Spinal cord (tissue), 10 donors: ENCODE results near the gene ACRBP. TPM values are rescaled to one million over a fixed set of nuclear protein-coding genes. Genes with fewer than 3 reads are reported as not detected.

Experiments
- DNase-seq, 6 donors: peaks; one replicate each; pipeline versions ENCODE4 v3.0.0 to v3.0.0-alpha.2; 2013 to 2015; ENCODE audit warnings: low spot score in 6 of 6, low read depth in 4 of 6
- H3K27ac ChIP-seq: one replicate; pipeline ENCODE4 v1.5.1; 2013; ENCODE audit warnings: low read depth, low read length, control low read depth
- H3K27me3 ChIP-seq: one replicate; pipeline ENCODE4 v1.6.1; 2013; ENCODE audit warnings: low read length; ENCODE audit not compliant: control insufficient read depth, insufficient read depth
- H3K36me3 ChIP-seq: one replicate; pipeline ENCODE4 v1.6.1; 2013; ENCODE audit warnings: low read length; ENCODE audit not compliant: control insufficient read depth, insufficient read depth
- H3K4me1 ChIP-seq: one replicate; pipeline ENCODE4 v1.6.1; 2013; ENCODE audit warnings: low read length; ENCODE audit not compliant: control insufficient read depth, insufficient read depth
- H3K4me3 ChIP-seq: one replicate; pipeline ENCODE4 v1.5.1; 2013; ENCODE audit warnings: low read depth, low read length, control low read depth
- H3K9me3 ChIP-seq: one replicate; pipeline ENCODE4 v1.6.1; 2013; ENCODE audit warnings: low read length; ENCODE audit not compliant: control insufficient read depth, insufficient read depth
- WGBS: methylation state at CpG from one replicate; pipeline ENCODE4 v1.1.5; 2013; ENCODE audit warnings: missing lambda C conversion rate; ENCODE audit not compliant: insufficient coverage; 5-methylcytosine and 5-hydroxymethylcytosine counted together
- polyA plus RNA-seq, 2 donors: library from polyadenylated mRNA; unstranded; fragments of 120-200 nt; gene quantifications; one replicate each; pipeline ENCODE4 v1.2.1, GENCODE V29; 2013; ENCODE audit not compliant: insufficient read length in 2 of 2
- total RNA-seq, 2 donors: library from RNA; depleted of rRNA in 1 of 2; stranded (reverse); fragments of 120-200 nt in 1 of 2; fragments of >200 nt in 1 of 2; gene quantifications; one replicate each; pipeline versions ENCODE4 v1.2.3 to v1.2.4, GENCODE V29; 2013 to 2014
- donor health status: healthy.

The ACRBP gene
- total and polyA plus RNA-seq, 4 donors, result 0.69 to 3.9 (median 2.7) TPM

DNA sequence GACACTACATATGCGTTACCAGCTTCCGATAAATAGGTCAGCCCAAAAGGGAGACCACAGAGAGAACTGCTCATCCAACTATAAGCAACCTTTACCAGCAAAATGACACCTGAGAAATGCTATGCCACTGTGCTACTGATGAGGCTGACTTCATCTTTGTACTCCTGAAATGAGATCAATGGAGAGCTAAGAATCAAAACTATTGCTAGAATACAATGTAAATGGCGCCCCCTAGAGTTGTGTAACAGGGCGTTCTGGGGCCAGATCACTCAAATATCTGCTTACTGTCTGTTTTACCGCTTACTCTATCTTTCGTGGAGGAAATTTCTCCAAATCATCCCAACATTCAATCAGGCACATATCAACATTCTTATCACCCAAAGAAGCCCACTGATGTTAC lies 37.4 kb upstream of the ACRBP start:
- Histone ChIP-seq H3K9me3 (no peaks in the 10 kb centered on the region), H3K27me3 (no peaks in the 10 kb centered on the region), H3K27ac (no peak overlapping the region), H3K36me3 (peaks cover 26% of the 10 kb centered on the region), H3K4me1 (peaks cover 11% of the 10 kb centered on the region), H3K4me3 (no peak overlapping the region)
- WGBS, result 59% methylated on average over 6 of the region's 6 CpGs
- DNase-seq, result peak in 2 of 6 donors; percentile 48 to 70

DNA sequence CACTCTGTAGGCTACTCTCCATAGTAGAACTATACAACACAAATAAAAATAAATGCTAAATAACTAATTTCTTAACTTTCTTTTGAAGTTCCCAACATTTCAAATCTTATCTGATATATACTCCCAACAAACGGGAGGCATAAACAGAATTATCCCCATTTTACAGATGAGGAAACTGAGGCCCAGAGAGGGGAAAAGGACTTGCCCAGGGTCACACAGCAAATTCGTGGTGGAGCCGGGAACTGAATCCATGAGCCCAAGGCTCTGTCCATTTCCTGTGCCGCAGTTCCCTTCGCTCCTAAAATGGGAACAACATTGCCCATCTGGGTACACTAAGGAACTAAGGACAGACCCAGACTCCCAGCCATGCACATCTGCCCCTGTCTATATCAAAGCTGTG lies 29.7 kb upstream of the ACRBP start:
- 94% methylated on average over 5 of the region's 5 CpGs for WGBS
- Histone ChIP-seq H3K36me3 (peaks cover 54% of the 10 kb centered on the region), H3K27ac (no peak overlapping the region), H3K4me1 (no peaks in the 10 kb centered on the region), H3K4me3 (no peak overlapping the region), H3K9me3 (no peaks in the 10 kb centered on the region), H3K27me3 (no peaks in the 10 kb centered on the region)
- DNase-seq, result no peak

DNA sequence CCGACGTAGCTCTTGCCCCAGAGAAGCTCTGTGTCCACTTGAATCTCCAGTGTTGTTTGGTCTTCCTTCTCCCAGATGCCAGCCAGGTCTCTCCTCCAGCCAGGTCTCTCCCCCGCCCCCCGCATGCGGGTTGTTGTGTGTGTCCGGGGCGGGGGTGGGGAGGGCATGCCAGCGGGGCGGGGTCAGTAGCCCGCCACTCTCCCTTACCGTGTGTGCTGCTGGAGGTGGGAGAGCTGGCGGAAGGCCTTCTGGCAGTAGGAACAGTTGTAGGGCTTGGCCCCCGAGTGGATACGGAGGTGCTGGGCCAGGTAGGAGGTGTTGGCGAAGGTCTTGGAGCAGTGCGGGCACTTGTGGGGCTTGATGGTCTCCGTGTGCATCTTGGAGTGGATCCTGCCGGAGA lies 24.9 kb upstream of the ACRBP start:
- H3K36me3 ChIP-seq, result peaks cover 68% of the 10 kb centered on the region
- no peaks in the 10 kb centered on the region for H3K27me3 ChIP-seq
- no peak overlapping the region for H3K4me3 ChIP-seq
- H3K27ac ChIP-seq, result no peak overlapping the region
- H3K4me1 ChIP-seq, result no peaks in the 10 kb centered on the region
- WGBS, result 88% methylated on average over 13 of the region's 18 CpGs
- DNase-seq, result no peak
- no peaks in the 10 kb centered on the region for H3K9me3 ChIP-seq

DNA sequence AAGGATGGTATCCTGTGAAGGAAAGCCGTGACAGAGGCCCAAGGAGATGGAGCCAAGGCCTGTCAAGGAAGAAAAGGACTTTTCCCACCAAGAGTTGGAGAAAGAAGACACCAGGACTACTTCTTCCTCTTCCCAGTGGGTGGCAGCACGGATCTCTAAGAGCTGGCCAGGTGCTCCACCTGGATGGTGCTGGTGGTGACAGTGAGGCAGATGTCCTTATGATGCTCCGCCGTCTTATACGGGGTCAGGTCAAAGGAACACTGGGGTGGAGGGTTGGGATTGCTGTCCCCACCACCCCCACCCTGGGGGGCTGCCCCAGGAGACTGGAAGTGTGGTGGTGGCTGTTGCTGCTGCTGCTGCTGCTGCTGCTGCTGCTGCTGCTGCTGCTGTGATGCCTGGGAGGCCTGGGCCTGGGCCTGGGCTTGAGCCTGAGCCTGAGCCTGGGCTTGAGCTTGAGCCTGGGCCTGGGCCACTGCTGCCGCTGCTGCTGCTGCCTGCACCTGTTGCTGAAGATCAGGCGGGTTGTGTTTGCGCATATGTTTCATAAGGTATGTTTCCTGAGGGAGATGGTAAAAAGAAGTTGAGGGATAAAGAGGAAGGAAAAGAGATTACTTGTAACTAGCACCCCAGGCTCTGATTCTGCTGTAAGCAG lies 20.5 kb upstream of the ACRBP start:
- peaks cover 61% of the 10 kb centered on the region for H3K36me3 ChIP-seq
- H3K27me3 ChIP-seq, result no peaks in the 10 kb centered on the region
- H3K4me1 ChIP-seq, result peaks cover 4% of the 10 kb centered on the region
- WGBS, result 100% methylated on average over 4 of the region's 8 CpGs
- no peaks in the 10 kb centered on the region for H3K9me3 ChIP-seq
- H3K4me3 ChIP-seq, result no peak overlapping the region
- no peak overlapping the region for H3K27ac ChIP-seq
- peak in 1 of 6 donors; percentile 46 for DNase-seq

DNA sequence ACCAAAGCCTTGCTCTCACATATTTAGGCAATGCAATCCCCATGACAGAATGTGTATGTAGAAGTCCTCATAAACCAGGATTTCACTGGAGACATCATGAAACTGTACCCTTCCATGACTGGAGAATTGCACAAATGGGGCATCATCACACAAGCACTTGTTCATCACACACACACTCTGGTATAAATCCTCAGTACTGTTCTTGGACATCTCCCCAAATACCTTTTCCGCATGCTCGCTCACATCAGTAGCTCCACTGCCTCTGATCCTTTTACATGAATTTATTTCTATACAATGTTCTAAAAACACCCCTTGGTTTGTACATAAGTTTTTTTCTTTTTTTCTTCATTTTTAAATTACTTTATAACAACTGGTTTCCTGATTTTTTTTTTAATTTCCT lies 19.0 kb upstream of the ACRBP start:
- WGBS, result no CpG with 5 or more reads among the region's 2 CpGs
- Histone ChIP-seq H3K9me3 (no peaks in the 10 kb centered on the region), H3K27ac (no peak overlapping the region), H3K4me3 (no peak overlapping the region), H3K36me3 (peaks cover 46% of the 10 kb centered on the region), H3K4me1 (peaks cover 4% of the 10 kb centered on the region), H3K27me3 (no peaks in the 10 kb centered on the region)
- no peak for DNase-seq

DNA sequence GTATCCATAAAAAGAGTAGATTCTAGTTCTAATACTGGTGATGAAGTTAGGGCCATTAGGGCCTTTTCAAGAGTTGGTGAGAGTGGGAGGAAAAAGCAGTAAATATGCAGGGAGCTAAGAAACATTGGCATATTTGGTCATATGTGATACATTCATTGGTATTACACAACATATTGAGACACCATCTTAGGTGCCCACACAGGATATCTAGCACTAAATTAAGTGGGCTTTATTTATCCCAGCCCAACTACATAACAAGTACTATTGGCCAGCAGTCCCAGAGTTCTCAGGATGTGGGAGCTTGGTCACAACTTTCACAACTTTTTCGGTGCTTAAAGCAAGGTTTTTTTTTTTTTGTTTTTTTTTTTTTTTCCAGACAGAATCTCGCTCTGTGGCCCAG lies 17.7 kb upstream of the ACRBP start:
- no peak for DNase-seq
- no peak overlapping the region for H3K4me3 ChIP-seq
- 90% methylated on average over 2 of the region's 2 CpGs for whole genome bisulfite sequencing
- peaks cover 4% of the 10 kb centered on the region for H3K4me1 ChIP-seq
- no peaks in the 10 kb centered on the region for H3K27me3 ChIP-seq
- no peaks in the 10 kb centered on the region for H3K9me3 ChIP-seq
- H3K36me3 ChIP-seq, result peaks cover 34% of the 10 kb centered on the region
- H3K27ac ChIP-seq, result no peak overlapping the region

DNA sequence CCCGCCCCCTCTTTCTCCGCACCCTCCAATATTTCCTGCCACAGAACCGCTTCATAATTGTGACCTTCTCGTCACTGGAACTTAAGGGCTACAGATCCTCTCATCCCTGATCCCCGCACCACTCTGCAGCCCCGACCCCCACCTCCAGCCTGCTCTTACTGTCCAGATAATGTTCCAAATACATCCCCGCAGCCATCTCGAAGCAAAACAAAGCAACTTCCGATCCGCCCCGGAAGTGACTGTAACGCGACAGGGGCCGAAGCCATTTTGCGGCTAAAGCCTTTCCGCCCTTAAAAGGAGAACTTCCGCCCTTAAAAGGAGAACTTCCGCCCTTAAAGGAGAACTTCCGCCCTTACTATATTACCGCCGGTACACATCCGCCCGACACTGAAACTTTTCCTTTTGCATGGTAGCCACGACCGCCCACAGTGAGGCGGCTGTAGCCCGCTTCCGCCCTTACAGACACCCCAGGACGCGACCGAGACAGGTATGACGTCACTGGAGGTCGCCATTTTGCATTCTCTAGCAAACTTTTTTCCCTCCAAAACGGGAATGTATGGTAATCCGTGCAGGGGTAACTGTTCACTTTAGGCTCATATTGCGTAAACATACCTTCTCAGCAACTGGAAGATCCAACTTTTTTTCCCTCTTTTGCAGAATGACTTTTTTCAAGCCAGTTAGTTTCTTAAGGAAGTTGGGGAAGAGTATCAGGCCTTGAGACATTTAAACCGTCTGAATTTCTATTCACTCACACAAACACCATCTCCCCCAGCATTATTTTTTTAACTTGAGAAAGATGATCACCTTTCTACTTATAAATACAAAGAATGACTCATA lies 15.9 kb upstream of the ACRBP start, which contains the start of gene ING4:
TSS of gene ING4 (minus strand) at position 214 of the 837 bp plus-strand sequence. CDS start at position 196, 18 bp downstream.
- Histone ChIP-seq H3K9me3 (no peaks in the 10 kb centered on the region), H3K4me1 (peaks cover 4% of the 10 kb centered on the region), H3K27ac (peak within 1 kb of the TSS; percentile 95), H3K27me3 (no peaks in the 10 kb centered on the region), H3K36me3 (peaks cover 32% of the 10 kb centered on the region), H3K4me3 (peak within 1 kb of the TSS; percentile 93)
- under 1% methylated on average over 27 of the region's 37 CpGs for WGBS
- DNase-seq, result peak; percentile 95 to 100 (median 98)

DNA sequence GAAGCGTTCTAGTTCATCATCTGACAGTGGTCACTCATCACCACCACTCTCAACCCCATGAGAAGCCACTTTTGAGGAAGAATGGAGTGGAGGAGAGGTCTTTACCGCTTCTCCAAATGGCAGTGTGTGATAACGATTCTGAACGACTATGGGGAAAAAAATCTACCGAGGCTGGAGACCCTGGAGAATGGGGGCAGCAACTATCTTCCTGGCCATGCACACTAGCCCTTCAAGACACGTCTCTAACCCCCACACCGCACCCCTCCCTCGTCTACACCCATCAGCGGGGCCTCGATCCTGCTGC lies 15.3 kb upstream of the ACRBP start:
- no peak for DNase-seq
- peaks cover 4% of the 10 kb centered on the region for H3K4me1 ChIP-seq
- H3K27ac ChIP-seq, result peak overlapping the region; percentile 84
- no peaks in the 10 kb centered on the region for H3K9me3 ChIP-seq
- H3K4me3 ChIP-seq, result peak overlapping the region; percentile 93
- WGBS, result 0% methylated on average over 9 of the region's 10 CpGs
- H3K27me3 ChIP-seq, result no peaks in the 10 kb centered on the region
- peaks cover 27% of the 10 kb centered on the region for H3K36me3 ChIP-seq

DNA sequence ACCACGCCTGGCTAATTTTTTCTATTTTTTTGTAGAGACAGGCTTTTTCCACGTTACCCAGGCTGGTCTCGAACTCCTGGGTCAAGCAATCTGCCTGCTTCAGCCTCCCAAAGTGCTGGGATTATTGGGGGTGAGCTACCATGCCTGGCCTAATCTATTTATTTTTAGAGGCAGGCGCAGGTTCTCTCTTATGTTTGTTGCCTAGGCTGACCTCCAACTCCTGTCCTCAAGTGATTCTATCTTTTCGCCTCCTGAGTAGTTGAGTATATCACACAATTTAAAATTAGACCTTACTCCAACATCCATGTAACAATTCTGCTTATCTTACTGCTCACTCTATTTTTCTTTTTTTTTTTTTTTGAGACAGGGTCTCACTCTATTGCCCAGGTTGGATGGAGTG lies 6.8 kb upstream of the ACRBP start:
- Histone ChIP-seq H3K36me3 (peaks cover 70% of the 10 kb centered on the region), H3K4me3 (no peak overlapping the region), H3K27ac (no peak overlapping the region), H3K4me1 (no peaks in the 10 kb centered on the region), H3K9me3 (no peaks in the 10 kb centered on the region), H3K27me3 (no peaks in the 10 kb centered on the region)
- 93% methylated on average over 2 of the region's 5 CpGs for WGBS
- no peak for DNase-seq

DNA sequence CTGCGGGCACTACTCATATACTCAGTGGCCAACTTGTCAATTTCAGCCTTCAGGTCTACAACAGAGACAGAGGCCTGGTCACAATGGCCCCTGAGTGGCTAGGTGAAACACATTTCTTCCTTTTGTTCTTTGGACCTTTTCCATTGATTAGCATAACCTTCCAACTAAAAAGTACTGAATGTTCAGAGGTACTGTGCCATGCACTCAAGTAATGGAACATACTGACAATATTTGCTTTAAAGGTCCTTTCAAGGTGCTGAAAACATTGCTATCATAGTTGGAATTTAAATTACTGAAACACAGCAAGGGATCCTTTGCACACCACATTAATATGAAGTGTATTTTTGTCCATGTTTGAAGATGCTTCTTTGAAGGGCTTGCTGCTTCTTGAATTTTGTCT lies 6.1 kb upstream of the ACRBP start:
- Histone ChIP-seq H3K27ac (no peak overlapping the region), H3K27me3 (no peaks in the 10 kb centered on the region)
- 100% methylated on average over 1 of the region's 1 CpG for WGBS

More for the DNA sequence above, 6.1 kb upstream of the ACRBP start:
- Histone ChIP-seq H3K4me1 (no peaks in the 10 kb centered on the region), H3K36me3 (peaks cover 70% of the 10 kb centered on the region), H3K4me3 (no peak overlapping the region), H3K9me3 (no peaks in the 10 kb centered on the region)
- DNase-seq, result no peak
